ENCODE results near the gene CLDN9. TPM values are rescaled to one million over a fixed set of nuclear protein-coding genes. Genes with fewer than 3 reads are reported as not detected.

The CLDN9 gene
- total and polyA plus RNA-seq, 9 of the 15 experiments (the other 6 are each of a cell fraction or from before 2014, with no cell fraction given) = 0.12 to 0.44 (median 0.22) TPM; not detected in 4

GRCh38 chr16:3021449-3022207, 8.9 kb downstream of the CLDN9 start (continued):
- TF ChIP-seq ID3 (CRISPR knock-in tag; IDR thresholded peaks at IDR 0.05) (no peak), ID3 (tag; IDR thresholded peaks at IDR 0.05) (0 out of 2 replicates have a peak, but pooled peaks have one; percentile 36), POLR2H (tag; IDR thresholded peaks at IDR 0.05; ENCODE audit: low read depth) (no peak), BRD4 (IDR thresholded peaks at IDR 0.05) (no peak), FUS (optimal IDR thresholded peaks at IDR 0.05; ENCODE audit: low read depth, low read length) (no peak), CBX8 (IDR thresholded peaks at IDR 0.05; ENCODE audit: borderline replicate concordance, extremely low read depth, low read depth, low read length, poor library complexity, severe bottlenecking) (no peak), KDM5B (IDR thresholded peaks at IDR 0.05; ENCODE audit: insufficient replicate concordance, low read depth, low read length) (no peak), CHCHD3 (CRISPR knock-in tag; IDR thresholded peaks at IDR 0.05) (no peak), ZNF41 (CRISPR knock-in tag; conservative IDR thresholded peaks at IDR 0.05) (no peak), CBX5 (IDR thresholded peaks at IDR 0.05; ENCODE audit: borderline replicate concordance, low read depth) (0 out of 2 replicates have a peak, but pooled peaks have one; percentile 6), TCF7 (IDR thresholded peaks at IDR 0.05; ENCODE audit: borderline replicate concordance) (no peak), HIVEP1 (CRISPR knock-in tag; IDR thresholded peaks at IDR 0.05) (no peak), BACH1 (tag; IDR thresholded peaks at IDR 0.05) (no peak), PHF20 (IDR thresholded peaks at IDR 0.05; ENCODE audit: partially characterized antibody) (no peak), NR0B1 (IDR thresholded peaks at IDR 0.05; ENCODE audit: partially characterized antibody) (no peak), SMAD2 (IDR thresholded peaks at IDR 0.05; ENCODE audit: low read depth, low read length) (no peak), ZNF507 (tag; conservative IDR thresholded peaks at IDR 0.05) (no peak), ZNF212 (CRISPR knock-in tag; IDR thresholded peaks at IDR 0.05) (no peak), FOXK1 (CRISPR knock-in tag; IDR thresholded peaks at IDR 0.05; ENCODE audit: borderline replicate concordance) (no peak), ZNF395 (CRISPR knock-in tag; IDR thresholded peaks at IDR 0.05) (no peak), NR2F6 (CRISPR knock-in tag; IDR thresholded peaks at IDR 0.05) (no peak), SMARCC2 (IDR thresholded peaks at IDR 0.05; ENCODE audit: low read depth) (no peak), PHF21A (IDR thresholded peaks at IDR 0.05; ENCODE audit: borderline replicate concordance, low read depth) (no peak)
